ENCODE measurements around the gene SATB2.

Gene SATB2

GRCh38 chr2:199273042-199273511, 184.7 kb downstream of the SATB2 start (continued):
- TF ChIP-seq ZIC2 (tag by site-specific recombination; IDR thresholded peaks at IDR 0.05) (no peak), ZNF785 (tag by site-specific recombination; IDR thresholded peaks at IDR 0.05) (no peak), ZBTB6 (tag by site-specific recombination; IDR thresholded peaks at IDR 0.05) (no peak), KLF9 (tag by site-specific recombination; IDR thresholded peaks at IDR 0.05; ENCODE audit: low read depth) (no peak), ZNF121 (tag by site-specific recombination; IDR thresholded peaks at IDR 0.05) (no peak), ZNF76 (tag by site-specific recombination; IDR thresholded peaks at IDR 0.05; ENCODE audit: borderline replicate concordance, low read depth) (no peak), ZNF513 (tag by site-specific recombination; IDR thresholded peaks at IDR 0.05) (no peak), ZNF610 (tag by site-specific recombination; IDR thresholded peaks at IDR 0.05; ENCODE audit: borderline replicate concordance) (no peak), ZBTB49 (tag by site-specific recombination; IDR thresholded peaks at IDR 0.05; ENCODE audit: low read depth) (no peak), ZNF394 (tag by site-specific recombination; IDR thresholded peaks at IDR 0.05; ENCODE audit: borderline replicate concordance) (no peak), ZNF266 (tag by site-specific recombination; IDR thresholded peaks at IDR 0.05; ENCODE audit: low read depth) (no peak), ZBTB26 (tag by site-specific recombination; optimal IDR thresholded peaks at IDR 0.05) (no peak), IKZF3 (tag by site-specific recombination; IDR thresholded peaks at IDR 0.05) (no peak), SP2 (tag by site-specific recombination; IDR thresholded peaks at IDR 0.05) (no peak), SCRT1 (tag by site-specific recombination; IDR thresholded peaks at IDR 0.05; ENCODE audit: borderline replicate concordance) (no peak), ZXDB (tag by site-specific recombination; IDR thresholded peaks at IDR 0.05) (no peak), ZNF660 (tag by site-specific recombination; IDR thresholded peaks at IDR 0.05) (0 out of 2 replicates have a peak, but pooled peaks have one; percentile 25), ZBTB8A (tag by site-specific recombination; IDR thresholded peaks at IDR 0.05) (no peak), HOXA7 (CRISPR knock-in tag; IDR thresholded peaks at IDR 0.05; ENCODE audit: borderline replicate concordance) (no peak), ZNF48 (tag by site-specific recombination; IDR thresholded peaks at IDR 0.05) (no peak), ZFP69B (tag by site-specific recombination; IDR thresholded peaks at IDR 0.05) (0 out of 2 replicates have a peak, but pooled peaks have one; percentile 28), ZNF510 (tag by site-specific recombination; IDR thresholded peaks at IDR 0.05; ENCODE audit: insufficient replicate concordance) (no peak)
- TF ChIP-seq, protein P1, sequence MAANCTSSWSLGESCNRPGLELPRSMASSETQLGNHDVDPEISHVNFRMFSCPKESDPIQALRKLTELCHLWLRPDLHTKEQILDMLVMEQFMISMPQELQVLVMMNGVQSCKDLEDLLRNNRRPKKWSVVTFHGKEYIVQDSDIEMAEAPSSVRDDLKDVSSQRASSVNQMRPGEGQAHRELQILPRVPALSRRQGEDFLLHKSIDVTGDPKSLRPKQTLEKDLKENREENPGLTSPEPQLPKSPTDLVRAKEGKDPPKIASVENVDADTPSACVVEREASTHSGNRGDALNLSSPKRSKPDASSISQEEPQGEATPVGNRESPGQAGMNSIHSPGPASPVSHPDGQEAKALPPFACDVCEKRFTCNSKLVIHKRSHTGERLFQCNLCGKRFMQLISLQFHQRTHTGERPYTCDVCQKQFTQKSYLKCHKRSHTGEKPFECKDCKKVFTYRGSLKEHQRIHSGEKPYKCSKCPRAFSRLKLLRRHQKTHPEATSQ (tag by site-specific recombination; IDR thresholded peaks at IDR 0.05): no peak
- TF ChIP-seq, protein P2, sequence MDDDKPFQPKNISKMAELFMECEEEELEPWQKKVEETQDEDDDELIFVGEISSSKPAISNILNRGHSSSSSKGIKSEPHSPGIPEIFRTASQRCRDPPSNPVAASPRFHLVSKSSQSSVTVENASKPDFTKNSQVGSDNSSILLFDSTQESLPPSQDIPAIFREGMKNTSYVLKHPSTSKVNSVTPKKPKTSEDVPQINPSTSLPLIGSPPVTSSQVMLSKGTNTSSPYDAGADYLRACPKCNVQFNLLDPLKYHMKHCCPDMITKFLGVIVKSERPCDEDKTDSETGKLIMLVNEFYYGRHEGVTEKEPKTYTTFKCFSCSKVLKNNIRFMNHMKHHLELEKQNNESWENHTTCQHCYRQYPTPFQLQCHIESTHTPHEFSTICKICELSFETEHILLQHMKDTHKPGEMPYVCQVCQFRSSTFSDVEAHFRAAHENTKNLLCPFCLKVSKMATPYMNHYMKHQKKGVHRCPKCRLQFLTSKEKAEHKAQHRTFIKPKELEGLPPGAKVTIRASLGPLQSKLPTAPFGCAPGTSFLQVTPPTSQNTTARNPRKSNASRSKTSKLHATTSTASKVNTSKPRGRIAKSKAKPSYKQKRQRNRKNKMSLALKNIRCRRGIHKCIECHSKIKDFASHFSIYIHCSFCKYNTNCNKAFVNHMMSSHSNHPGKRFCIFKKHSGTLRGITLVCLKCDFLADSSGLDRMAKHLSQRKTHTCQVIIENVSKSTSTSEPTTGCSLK (tag by site-specific recombination; IDR thresholded peaks at IDR 0.05): no peak

All from HEK293 (cell line).